HG03060 (cell line): ENCODE results near the gene TCEAL8.
A peak's percentile ranks its signal among the peaks of the same experiment; 100 is the strongest.
"Not testable (repeated sequence)": the region's sequence is repeated elsewhere in the genome, so short reads cannot be mapped to it uniquely, and the experiment has no call there.

Experiments
- ATAC-seq: cut with Tn5 transposase; IDR thresholded peaks from one replicate; pipeline ENCODE4 v1.9.1; 2021; ENCODE audit warnings: low read depth, moderate number of reproducible peaks; ENCODE audit not compliant: unreplicated experiment

The TCEAL8 gene

GRCh38 chrX:103254921-103255493, at the start of gene TCEAL8:
Gene TCEAL8, minus strand, starts transcription at chrX:103255155. Its CDS starts 1,176 bp downstream, at chrX:103253979.
- ATAC-seq, result peak; percentile 81

- no peak for ATAC-seq
These were observed 49.8 kb upstream of the TCEAL8 start for GRCh38 chrX:103304705-103305104.

- ATAC-seq, result no peak
These were observed 38.2 kb upstream of the TCEAL8 start for GRCh38 chrX:103293118-103293517.

GRCh38 chrX:103279624-103280023, 24.7 kb upstream of the TCEAL8 start:
- ATAC-seq, result no peak

- no peak for ATAC-seq
These were observed 21.6 kb upstream of the TCEAL8 start, which contains the start of gene TCEAL5 for GRCh38 chrX:103276581-103277002. Gene TCEAL5, minus strand, starts transcription at chrX:103276750. Its CDS starts 2,187 bp downstream, at chrX:103274563.

- ATAC-seq, result no peak
These were observed 21.1 kb upstream of the TCEAL8 start for GRCh38 chrX:103275947-103276567.

- ATAC-seq, result no peak
These were observed 19.3 kb upstream of the TCEAL8 start for GRCh38 chrX:103274284-103274683.

GRCh38 chrX:103258275-103258674, 3.3 kb upstream of the TCEAL8 start:
- no peak for ATAC-seq

- no peak for ATAC-seq
These were observed 1.7 kb upstream of the TCEAL8 start for GRCh38 chrX:103256651-103257050.

- ATAC-seq, result no peak
These were observed 657 bp downstream of the TCEAL8 start for GRCh38 chrX:103254171-103254824.

GRCh38 chrX:103253608-103254007, 1.3 kb downstream of the TCEAL8 start:
- no peak for ATAC-seq

- ATAC-seq, result no peak
These were observed 4.0 kb downstream of the TCEAL8 start for GRCh38 chrX:103250977-103251376.

- ATAC-seq, result no peak
These were observed 5.2 kb downstream of the TCEAL8 start for GRCh38 chrX:103249805-103250204.

- no peak for ATAC-seq
These were observed 6.4 kb downstream of the TCEAL8 start for GRCh38 chrX:103248553-103248952.

- no peak for ATAC-seq
These were observed 14.8 kb downstream of the TCEAL8 start for GRCh38 chrX:103240155-103240554.

GRCh38 chrX:103236296-103236695, 18.7 kb downstream of the TCEAL8 start:
- no peak for ATAC-seq

- not testable (repeated sequence) for ATAC-seq
These were observed 19.3 kb downstream of the TCEAL8 start for GRCh38 chrX:103235608-103236007.

GRCh38 chrX:103234869-103235268, 20.1 kb downstream of the TCEAL8 start:
- ATAC-seq, result no peak

- ATAC-seq, result no peak
These were observed 21.7 kb downstream of the TCEAL8 start for GRCh38 chrX:103233263-103233662.

- ATAC-seq, result not testable (repeated sequence)
These were observed 29.0 kb downstream of the TCEAL8 start for GRCh38 chrX:103225918-103226317.

GRCh38 chrX:103220511-103221323, 34.2 kb downstream of the TCEAL8 start:
- no peak for ATAC-seq
